Adrenal gland (tissue), 12 donors: ENCODE measurements around the gene AKR1D1. TPM values are rescaled to one million over a fixed set of nuclear protein-coding genes. Genes with fewer than 3 reads are reported as not detected.
A peak's percentile ranks its signal among the peaks of the same experiment; 100 is the strongest.

Experiments
- DNase-seq, 7 donors: peaks; one replicate each; pipeline ENCODE4 v3.0.0-alpha.2; 2019 to 2020
- H3K27ac ChIP-seq, 5 donors: fragments of 200-600 bp; sonication (generic) in 4 of 5; 1 replicate in 3 of 5; 2 replicates in 2 of 5; pipeline versions ENCODE4 v1.5.1 to v1.8.0; 2016 to 2020; ENCODE audit warnings: mild to moderate bottlenecking in 1 of 5
- H3K27me3 ChIP-seq: fragments of 200-600 bp; 2 replicates; pipeline ENCODE4 v1.8.0; 2021
- H3K36me3 ChIP-seq, 2 donors: fragments of 200-600 bp; replicated peaks in 1 of 2; 1 replicate in 1 of 2; 2 replicates in 1 of 2; pipeline versions ENCODE4 v1.5.1 to v1.8.0; 2018 to 2022
- H3K4me1 ChIP-seq, 2 donors: fragments of 200-600 bp; replicated peaks in 1 of 2; 1 replicate in 1 of 2; 2 replicates in 1 of 2; pipeline versions ENCODE4 v1.5.1 to v1.8.0; 2018 to 2021
- H3K4me3 ChIP-seq, 4 donors: fragments of 200-600 bp; sonication (generic) in 3 of 4; one replicate each; pipeline ENCODE4 v1.5.1; 2016 to 2018
- H3K9me3 ChIP-seq, 3 donors: fragments of 200-600 bp; sonication (generic) in 1 of 3; replicated peaks in 1 of 3; 1 replicate in 2 of 3; 2 replicates in 1 of 3; pipeline versions ENCODE4 v1.5.1 to v1.8.0; 2016 to 2021
- CTCF ChIP-seq, 6 experiments: fragments of 450-650 bp in 4 of 6; fragments of 200-600 bp in 2 of 6; sonication (generic) in 1 of 6; IDR thresholded peaks; 1 replicate in 5 of 6; 2 replicates in 1 of 6; pipeline versions ENCODE4 v1.5.1 to v1.8.0; 2016 to 2021; ENCODE audit warnings: antibody characterized with exemption in 6 of 6, mild to moderate bottlenecking in 2 of 6, moderate library complexity in 1 of 6
- POLR2A ChIP-seq, 2 donors: fragments of 450-650 bp; IDR thresholded peaks; one replicate each; pipeline ENCODE4 v1.6.1; 2017; ENCODE audit warnings: antibody characterized with exemption in 2 of 2, mild to moderate bottlenecking in 2 of 2, moderate library complexity in 1 of 2
- WGBS, 4 donors: extraction: QIAGEN DNeasy Blood & Tissue Kit in 2 of 4; methylation state at CpG; one replicate each; pipeline versions ENCODE4 v1.1.5 to v1.1.7; 2013 to 2017; 5-methylcytosine and 5-hydroxymethylcytosine counted together
- intact Hi-C, 2 donors: fragments of 100-400 bp; cut with DNase I; formaldehyde crosslinking; loops; one replicate each; pipeline versions ENCODE4 v1.14.1 to v1.15.0; 2022 to 2023
- polyA plus RNA-seq, 3 donors: library from polyadenylated mRNA; stranded (reverse); fragments of 200-250 nt in 2 of 3; fragments of 350-450 nt in 1 of 3; fragmentation: Illumina TruSeq in 1 of 3; extraction: RNeasy Lipid Tissue Mini Kit (QIAGEN cat#74804) in 1 of 3; gene quantifications; one replicate each; pipeline ENCODE4 v1.2.3, GENCODE V29; 2013 to 2014
- total RNA-seq, 9 donors: library from RNA; depleted of rRNA in 4 of 9; stranded (reverse); fragments of >200 nt in 4 of 9; fragments of 120-200 nt in 1 of 9; fragmentation: NEBNext Ultra II Directional in 1 of 9; extraction: Animal tissue kit (Norgen Biotek cat#: 25700) in 1 of 9; gene quantifications; one replicate each; pipeline versions ENCODE4 v1.1.0 to v1.2.4, GENCODE V29; 2013 to 2023
- donor health status: healthy with polysubstance abuse.
- donor health status: Bipolar disorder and iron deficiency.
- donor health status: DM: yes; HTN: yes; CAD: no.
- donor health status: DM: no; HTN: no; CAD: no.
- donor health status: DM: no; HTN: no; CAD: no.
- donor health status: DM: yes; HTN: yes; CAD: no.

The AKR1D1 gene
- total and polyA plus RNA-seq, 12 donors, result 0.17 to 0.31 (median 0.22) TPM; not detected in 8

GRCh38 chr7:138095972-138096935 is 20.0 kb downstream of the AKR1D1 start:
- intact Hi-C loops, result no loop called here
- no peaks in the 10 kb centered on the region for H3K36me3 ChIP-seq
- H3K4me1 ChIP-seq, result no peaks in the 10 kb centered on the region
- no peak overlapping the region for H3K4me3 ChIP-seq
- H3K27me3 ChIP-seq, result no peaks in the 10 kb centered on the region
- no peak for DNase-seq
- no peak overlapping the region for H3K27ac ChIP-seq
- no peaks in the 10 kb centered on the region for H3K9me3 ChIP-seq
- TF ChIP-seq CTCF (IDR thresholded peaks at IDR 0.05), result no peak
- 82 to 88% (median 86%) methylated on average over 8 of the region's 8 CpGs for WGBS, 4 donors

- peak; percentile 22 to 67 (median 58) for DNase-seq
- intact Hi-C loops, result no loop called here
- WGBS, 4 donors, result 76 to 85% (median 81%) methylated on average over 3 of the region's 3 CpGs
- Histone ChIP-seq H3K9me3 (no peaks in the 10 kb centered on the region), H3K27me3 (no peaks in the 10 kb centered on the region), H3K36me3 (no peaks in the 10 kb centered on the region), H3K27ac (no peak overlapping the region), H3K4me3 (no peak overlapping the region), H3K4me1 (no peaks in the 10 kb centered on the region)
- TF ChIP-seq POLR2A (IDR thresholded peaks at IDR 0.05), result no peak
- TF ChIP-seq CTCF (IDR thresholded peaks at IDR 0.05), result peak; percentile 30 to 48 (median 38)
Observed at GRCh38 chr7:138097064-138097741, 20.9 kb downstream of the AKR1D1 start.

- no peak overlapping the region for H3K27ac ChIP-seq
- 75 to 97% (median 92%) methylated on average over 3 of the region's 3 CpGs for WGBS, 4 donors
- H3K36me3 ChIP-seq, result no peaks in the 10 kb centered on the region
- H3K27me3 ChIP-seq, result no peaks in the 10 kb centered on the region
- no peak overlapping the region for H3K4me3 ChIP-seq
- intact Hi-C loops, result no loop called here
- no peaks in the 10 kb centered on the region for H3K4me1 ChIP-seq
- TF ChIP-seq CTCF (IDR thresholded peaks at IDR 0.05) (no peak), POLR2A (IDR thresholded peaks at IDR 0.05) (no peak)
- H3K9me3 ChIP-seq, result no peaks in the 10 kb centered on the region
- no peak for DNase-seq
Observed at GRCh38 chr7:138099813-138100212, 23.6 kb downstream of the AKR1D1 start.

- no peak overlapping the region for H3K27ac ChIP-seq
- no peak for DNase-seq
- intact Hi-C loops, result no loop called here
- TF ChIP-seq POLR2A (IDR thresholded peaks at IDR 0.05) (no peak), CTCF (IDR thresholded peaks at IDR 0.05) (no peak)
- H3K9me3 ChIP-seq, result peaks cover 0 to 8% (median 0%) of the 10 kb centered on the region in 3 donors
- whole genome bisulfite sequencing, 4 donors, result 89 to 98% (median 92%) methylated on average over 5 of the region's 5 CpGs
- no peaks in the 10 kb centered on the region for H3K4me1 ChIP-seq
- no peaks in the 10 kb centered on the region for H3K36me3 ChIP-seq
- H3K4me3 ChIP-seq, result no peak overlapping the region
- no peaks in the 10 kb centered on the region for H3K27me3 ChIP-seq
Observed at GRCh38 chr7:138105221-138105620, 29.0 kb downstream of the AKR1D1 start.
